ENCODE data around the gene IFT122. TPM values are rescaled to one million over a fixed set of nuclear protein-coding genes. Genes with fewer than 3 reads are reported as not detected.
A peak's percentile ranks its signal among the peaks of the same experiment; 100 is the strongest.
"Not testable (repeated sequence)": the region's sequence is repeated elsewhere in the genome, so short reads cannot be mapped to it uniquely, and the experiment has no call there.

The IFT122 gene
- total and polyA plus RNA-seq, 2 of the 4 experiments (the other 2 are of a cell fraction), result 16.8 to 28.0 TPM

- WGBS, 2 experiments (ENCODE audit: extremely low coverage in 2 of 2, insufficient read length in 1 of 2), result no CpG with 5 or more reads among the region's 4 CpGs
- H3K4me3 ChIP-seq (ENCODE audit: insufficient read depth, low read depth, low read length); H2BK15ac ChIP-seq (ENCODE audit: low read depth, low read length); ATAC-seq (ENCODE audit: low read depth); H3K56ac ChIP-seq (ENCODE audit: extremely low read depth, insufficient read depth, low read length); H3K27me3 ChIP-seq (ENCODE audit: control insufficient read depth, insufficient read depth, low read length); H4K91ac ChIP-seq (ENCODE audit: insufficient read depth, low read depth, low read length); in situ Hi-C loops (cut with MboI; ENCODE audit: low sequenced_read_pairs); H4K20me1 ChIP-seq (ENCODE audit: insufficient read depth, low read length); DNase-seq; H3K23ac ChIP-seq (ENCODE audit: low read depth, low read length); H2BK20ac ChIP-seq (ENCODE audit: low read depth, low read length); H2BK120ac ChIP-seq (ENCODE audit: low read depth, low read length); CTCF ChIA-PET; POLR2A ChIA-PET (ENCODE audit: unreplicated experiment); H2AK9ac ChIP-seq (replicated peaks; ENCODE audit: low read depth, low read length, poor library complexity); H3K9me3 ChIP-seq (ENCODE audit: control insufficient read depth, insufficient read depth, low read length); H2AFZ ChIP-seq (replicated peaks; ENCODE audit: low read length, poor library complexity); H3K18ac ChIP-seq (ENCODE audit: low read depth, low read length); H3K9ac ChIP-seq (ENCODE audit: low read depth, low read length); H3K4me2 ChIP-seq (ENCODE audit: low read depth, low read length); dilution Hi-C loops (cut with HindIII; ENCODE audit: low sequenced_read_pairs, unreplicated experiment); H4K5ac ChIP-seq (ENCODE audit: low read depth, low read length); H3K36me3 ChIP-seq (ENCODE audit: control insufficient read depth, insufficient read depth, low read length); H3K27ac ChIP-seq (ENCODE audit: insufficient read depth, low read length); H4K8ac ChIP-seq (ENCODE audit: low read depth in 2 of 2, low read length in 2 of 2); H2BK5ac ChIP-seq (ENCODE audit: low read depth, low read length, poor library complexity, severe bottlenecking); H3K14ac ChIP-seq (replicated peaks; ENCODE audit: low read depth, low read length); BruUV-seq (replicated peaks): not testable (repeated sequence)
- Histone ChIP-seq H3K9me1 (ENCODE audit: insufficient read depth, low read length) (peaks cover 22% of the 10 kb centered on the region), H3K4ac (ENCODE audit: low read depth, low read length) (0 out of 2 replicates have a peak overlapping the region, but pooled peaks have one; percentile 13), H3K4me1 (ENCODE audit: control insufficient read depth, insufficient read depth, low read length) (peaks cover 34% of the 10 kb centered on the region), H3K79me1 (ENCODE audit: low read depth in 1 of 2, low read length in 2 of 2) (peaks cover 2 to 22% of the 10 kb centered on the region in 2 experiments; a peak in 2 of 4 replicates), H2AK5ac (ENCODE audit: low read depth, low read length) (peak overlapping the region; percentile 83; the same call in 1 of the 2 replicates)
- intact Hi-C loops (cut with micrococcal nuclease), result loop anchor here (5.0 kb wide), 1 partner anchor 46 kb away; the partner anchor contains the start of gene IFT122
These were observed 47.9 kb downstream of the IFT122 start for GRCh38 chr3:129487868-129488335.

- BruUV-seq (replicated peaks), result not testable (repeated sequence)
These were observed 49.2 kb downstream of the IFT122 start for GRCh38 chr3:129489258-129489657.

More at GRCh38 chr3:129489258-129489657, 49.2 kb downstream of the IFT122 start:
- H3K4me2 ChIP-seq (ENCODE audit: low read depth, low read length); H3K4ac ChIP-seq (ENCODE audit: low read depth, low read length); H3K36me3 ChIP-seq (ENCODE audit: control insufficient read depth, insufficient read depth, low read length); H3K9ac ChIP-seq (ENCODE audit: low read depth, low read length); H4K20me1 ChIP-seq (ENCODE audit: insufficient read depth, low read length); H3K18ac ChIP-seq (ENCODE audit: low read depth, low read length); H4K5ac ChIP-seq (ENCODE audit: low read depth, low read length); ATAC-seq (ENCODE audit: low read depth); H3K56ac ChIP-seq (ENCODE audit: extremely low read depth, insufficient read depth, low read length); H2BK20ac ChIP-seq (ENCODE audit: low read depth, low read length); in situ Hi-C loops (cut with MboI; ENCODE audit: low sequenced_read_pairs); H4K91ac ChIP-seq (ENCODE audit: insufficient read depth, low read depth, low read length); H2AK9ac ChIP-seq (replicated peaks; ENCODE audit: low read depth, low read length, poor library complexity); H3K27ac ChIP-seq (ENCODE audit: insufficient read depth, low read length); H3K27me3 ChIP-seq (ENCODE audit: control insufficient read depth, insufficient read depth, low read length); H3K4me3 ChIP-seq (ENCODE audit: insufficient read depth, low read depth, low read length); H3K23ac ChIP-seq (ENCODE audit: low read depth, low read length); H3K9me3 ChIP-seq (ENCODE audit: control insufficient read depth, insufficient read depth, low read length); H3K14ac ChIP-seq (replicated peaks; ENCODE audit: low read depth, low read length); H2BK120ac ChIP-seq (ENCODE audit: low read depth, low read length); H2AK5ac ChIP-seq (ENCODE audit: low read depth, low read length); dilution Hi-C loops (cut with HindIII; ENCODE audit: low sequenced_read_pairs, unreplicated experiment); POLR2A ChIA-PET (ENCODE audit: unreplicated experiment); H2BK5ac ChIP-seq (ENCODE audit: low read depth, low read length, poor library complexity, severe bottlenecking); H2AFZ ChIP-seq (replicated peaks; ENCODE audit: low read length, poor library complexity); H4K8ac ChIP-seq (ENCODE audit: low read depth in 2 of 2, low read length in 2 of 2); DNase-seq; H2BK15ac ChIP-seq (ENCODE audit: low read depth, low read length): not testable (repeated sequence)
- CTCF ChIA-PET, result interaction anchor here (2.1 kb wide), 1 partner anchor 108 kb away, joined by 25 read pairs; no protein-coding TSS in a partner anchor
- intact Hi-C loops (cut with micrococcal nuclease), result loop anchor here (5.0 kb wide), 1 partner anchor 47 kb away; the partner anchor contains the start of gene IFT122
- WGBS, 2 experiments (ENCODE audit: extremely low coverage in 2 of 2, insufficient read length in 1 of 2), result 71% methylated on average over 1 of the region's 10 CpGs; no CpG with 5 or more reads in 1 of the 2 experiments
- Histone ChIP-seq H3K4me1 (ENCODE audit: control insufficient read depth, insufficient read depth, low read length) (peaks cover 34% of the 10 kb centered on the region), H3K79me1 (ENCODE audit: low read depth in 1 of 2, low read length in 2 of 2) (peaks cover 2 to 34% of the 10 kb centered on the region in 2 experiments; a peak in 2 of 4 replicates), H3K9me1 (ENCODE audit: insufficient read depth, low read length) (peaks cover 32% of the 10 kb centered on the region)

All from IMR-90 (cell line).